Measurements from ENCODE around the gene CNIH1. TPM values are rescaled to one million over a fixed set of nuclear protein-coding genes. Genes with fewer than 3 reads are reported as not detected.

The CNIH1 gene
- total and polyA plus RNA-seq, 2 of the 13 experiments (the other 11 are each of a cell fraction or from before 2014, with no cell fraction given), result 166 to 421 TPM

DNA sequence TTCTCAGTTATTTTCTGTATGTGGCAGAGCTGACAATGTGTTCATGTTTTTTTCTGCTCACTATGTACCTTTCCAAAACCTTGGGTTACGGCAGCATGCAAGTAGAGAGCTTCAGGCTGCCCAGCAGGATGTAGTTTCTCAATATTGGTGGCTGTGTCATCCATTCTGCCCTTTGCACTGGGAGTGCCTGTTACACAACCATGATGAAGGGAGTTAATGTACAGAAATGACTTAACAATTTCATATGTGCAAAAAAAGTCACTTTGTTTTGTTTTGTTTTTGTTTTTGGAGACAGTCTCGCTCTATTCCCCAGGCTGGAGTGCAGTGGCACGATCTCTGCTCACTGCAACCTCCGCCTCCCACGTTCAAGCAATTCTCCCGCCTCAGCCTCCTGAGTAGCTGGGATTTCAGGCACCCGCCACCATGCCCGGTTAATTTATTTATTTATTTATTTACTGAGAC, 6.1 kb upstream of the CNIH1 start (continued):
- TF ChIP-seq NFKB2 (CRISPR knock-in tag; IDR thresholded peaks at IDR 0.05; ENCODE audit: borderline replicate concordance) (no peak), RBAK (CRISPR knock-in tag; IDR thresholded peaks at IDR 0.05) (no peak), KDM5B (CRISPR knock-in tag; IDR thresholded peaks at IDR 0.05; ENCODE audit: borderline replicate concordance) (0 out of 2 replicates have a peak, but pooled peaks have one; percentile 42), TGIF2 (CRISPR knock-in tag; IDR thresholded peaks at IDR 0.05) (0 out of 2 replicates have a peak, but pooled peaks have one; percentile 43), ISL2 (CRISPR knock-in tag; IDR thresholded peaks at IDR 0.05) (0 out of 2 replicates have a peak, but pooled peaks have one; percentile 36), FOXM1 (CRISPR knock-in tag; IDR thresholded peaks at IDR 0.05) (no peak), SOX6 (IDR thresholded peaks at IDR 0.05) (no peak), SOX6 (CRISPR knock-in tag; IDR thresholded peaks at IDR 0.05) (peak; percentile 92), NFKBIZ (CRISPR knock-in tag; IDR thresholded peaks at IDR 0.05) (no peak), ZNF724P (CRISPR knock-in tag; IDR thresholded peaks at IDR 0.05; ENCODE audit: borderline replicate concordance) (no peak), ZNF790 (CRISPR knock-in tag; IDR thresholded peaks at IDR 0.05; ENCODE audit: borderline replicate concordance) (no peak)
- TF ChIP-seq, protein P1, sequence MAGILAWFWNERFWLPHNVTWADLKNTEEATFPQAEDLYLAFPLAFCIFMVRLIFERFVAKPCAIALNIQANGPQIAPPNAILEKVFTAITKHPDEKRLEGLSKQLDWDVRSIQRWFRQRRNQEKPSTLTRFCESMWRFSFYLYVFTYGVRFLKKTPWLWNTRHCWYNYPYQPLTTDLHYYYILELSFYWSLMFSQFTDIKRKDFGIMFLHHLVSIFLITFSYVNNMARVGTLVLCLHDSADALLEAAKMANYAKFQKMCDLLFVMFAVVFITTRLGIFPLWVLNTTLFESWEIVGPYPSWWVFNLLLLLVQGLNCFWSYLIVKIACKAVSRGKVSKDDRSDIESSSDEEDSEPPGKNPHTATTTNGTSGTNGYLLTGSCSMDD (CRISPR knock-in tag; IDR thresholded peaks at IDR 0.05), result no peak
- TF ChIP-seq, protein P2, sequence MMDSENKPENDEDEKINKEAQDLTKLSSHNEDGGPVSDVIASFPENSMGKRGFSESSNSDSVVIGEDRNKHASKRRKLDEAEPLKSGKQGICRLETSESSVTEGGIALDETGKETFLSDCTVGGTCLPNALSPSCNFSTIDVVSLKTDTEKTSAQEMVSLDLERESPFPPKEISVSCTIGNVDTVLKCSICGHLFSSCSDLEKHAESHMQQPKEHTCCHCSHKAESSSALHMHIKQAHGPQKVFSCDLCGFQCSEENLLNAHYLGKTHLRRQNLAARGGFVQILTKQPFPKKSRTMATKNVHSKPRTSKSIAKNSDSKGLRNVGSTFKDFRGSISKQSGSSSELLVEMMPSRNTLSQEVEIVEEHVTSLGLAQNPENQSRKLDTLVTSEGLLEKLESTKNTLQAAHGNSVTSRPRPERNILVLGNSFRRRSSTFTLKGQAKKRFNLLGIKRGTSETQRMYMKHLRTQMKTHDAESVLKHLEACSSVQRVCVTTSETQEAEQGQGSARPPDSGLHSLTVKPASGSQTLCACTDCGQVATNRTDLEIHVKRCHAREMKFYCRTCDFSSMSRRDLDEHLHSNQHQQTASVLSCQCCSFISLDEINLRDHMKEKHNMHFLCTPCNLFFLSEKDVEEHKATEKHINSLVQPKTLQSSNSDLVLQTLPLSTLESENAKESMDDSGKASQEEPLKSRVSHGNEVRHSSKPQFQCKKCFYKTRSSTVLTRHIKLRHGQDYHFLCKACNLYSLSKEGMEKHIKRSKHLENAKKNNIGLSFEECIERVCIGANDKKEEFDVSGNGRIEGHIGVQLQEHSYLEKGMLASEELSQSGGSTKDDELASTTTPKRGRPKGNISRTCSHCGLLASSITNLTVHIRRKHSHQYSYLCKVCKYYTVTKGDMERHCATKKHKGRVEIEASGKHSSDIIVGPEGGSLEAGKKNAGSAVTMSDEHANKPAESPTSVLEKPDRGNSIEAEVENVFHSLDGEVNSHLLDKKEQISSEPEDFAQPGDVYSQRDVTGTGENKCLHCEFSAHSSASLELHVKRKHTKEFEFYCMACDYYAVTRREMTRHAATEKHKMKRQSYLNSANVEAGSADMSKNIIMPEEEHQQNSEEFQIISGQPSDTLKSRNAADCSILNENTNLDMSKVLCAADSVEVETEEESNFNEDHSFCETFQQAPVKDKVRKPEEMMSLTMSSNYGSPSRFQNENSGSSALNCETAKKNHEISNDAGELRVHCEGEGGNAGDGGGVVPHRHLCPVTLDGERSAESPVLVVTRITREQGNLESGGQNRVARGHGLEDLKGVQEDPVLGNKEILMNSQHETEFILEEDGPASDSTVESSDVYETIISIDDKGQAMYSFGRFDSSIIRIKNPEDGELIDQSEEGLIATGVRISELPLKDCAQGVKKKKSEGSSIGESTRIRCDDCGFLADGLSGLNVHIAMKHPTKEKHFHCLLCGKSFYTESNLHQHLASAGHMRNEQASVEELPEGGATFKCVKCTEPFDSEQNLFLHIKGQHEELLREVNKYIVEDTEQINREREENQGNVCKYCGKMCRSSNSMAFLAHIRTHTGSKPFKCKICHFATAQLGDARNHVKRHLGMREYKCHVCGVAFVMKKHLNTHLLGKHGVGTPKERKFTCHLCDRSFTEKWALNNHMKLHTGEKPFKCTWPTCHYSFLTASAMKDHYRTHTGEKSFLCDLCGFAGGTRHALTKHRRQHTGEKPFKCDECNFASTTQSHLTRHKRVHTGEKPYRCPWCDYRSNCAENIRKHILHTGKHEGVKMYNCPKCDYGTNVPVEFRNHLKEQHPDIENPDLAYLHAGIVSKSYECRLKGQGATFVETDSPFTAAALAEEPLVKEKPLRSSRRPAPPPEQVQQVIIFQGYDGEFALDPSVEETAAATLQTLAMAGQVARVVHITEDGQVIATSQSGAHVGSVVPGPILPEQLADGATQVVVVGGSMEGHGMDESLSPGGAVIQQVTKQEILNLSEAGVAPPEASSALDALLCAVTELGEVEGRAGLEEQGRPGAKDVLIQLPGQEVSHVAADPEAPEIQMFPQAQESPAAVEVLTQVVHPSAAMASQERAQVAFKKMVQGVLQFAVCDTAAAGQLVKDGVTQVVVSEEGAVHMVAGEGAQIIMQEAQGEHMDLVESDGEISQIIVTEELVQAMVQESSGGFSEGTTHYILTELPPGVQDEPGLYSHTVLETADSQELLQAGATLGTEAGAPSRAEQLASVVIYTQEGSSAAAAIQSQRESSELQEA (CRISPR knock-in tag; IDR thresholded peaks at IDR 0.05; ENCODE audit: not compliant biosample characterization), result no peak
- TF ChIP-seq, protein P3, sequence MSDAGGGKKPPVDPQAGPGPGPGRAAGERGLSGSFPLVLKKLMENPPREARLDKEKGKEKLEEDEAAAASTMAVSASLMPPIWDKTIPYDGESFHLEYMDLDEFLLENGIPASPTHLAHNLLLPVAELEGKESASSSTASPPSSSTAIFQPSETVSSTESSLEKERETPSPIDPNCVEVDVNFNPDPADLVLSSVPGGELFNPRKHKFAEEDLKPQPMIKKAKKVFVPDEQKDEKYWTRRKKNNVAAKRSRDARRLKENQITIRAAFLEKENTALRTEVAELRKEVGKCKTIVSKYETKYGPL (CRISPR knock-in tag; IDR thresholded peaks at IDR 0.05), result peak; percentile 99
- TF ChIP-seq, protein P4, sequence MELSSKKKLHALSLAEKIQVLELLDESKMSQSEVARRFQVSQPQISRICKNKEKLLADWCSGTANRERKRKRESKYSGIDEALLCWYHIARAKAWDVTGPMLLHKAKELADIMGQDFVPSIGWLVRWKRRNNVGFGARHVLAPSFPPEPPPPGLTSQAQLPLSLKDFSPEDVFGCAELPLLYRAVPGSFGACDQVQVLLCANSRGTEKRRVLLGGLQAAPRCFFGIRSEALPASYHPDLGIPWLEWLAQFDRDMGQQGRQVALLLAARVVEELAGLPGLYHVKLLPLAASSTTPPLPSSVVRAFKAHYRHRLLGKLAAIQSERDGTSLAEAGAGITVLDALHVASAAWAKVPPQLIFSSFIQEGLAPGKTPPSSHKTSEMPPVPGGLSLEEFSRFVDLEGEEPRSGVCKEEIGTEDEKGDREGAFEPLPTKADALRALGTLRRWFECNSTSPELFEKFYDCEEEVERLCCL (CRISPR knock-in tag; IDR thresholded peaks at IDR 0.05; ENCODE audit: borderline replicate concordance), result no peak
- TF ChIP-seq, protein P5, sequence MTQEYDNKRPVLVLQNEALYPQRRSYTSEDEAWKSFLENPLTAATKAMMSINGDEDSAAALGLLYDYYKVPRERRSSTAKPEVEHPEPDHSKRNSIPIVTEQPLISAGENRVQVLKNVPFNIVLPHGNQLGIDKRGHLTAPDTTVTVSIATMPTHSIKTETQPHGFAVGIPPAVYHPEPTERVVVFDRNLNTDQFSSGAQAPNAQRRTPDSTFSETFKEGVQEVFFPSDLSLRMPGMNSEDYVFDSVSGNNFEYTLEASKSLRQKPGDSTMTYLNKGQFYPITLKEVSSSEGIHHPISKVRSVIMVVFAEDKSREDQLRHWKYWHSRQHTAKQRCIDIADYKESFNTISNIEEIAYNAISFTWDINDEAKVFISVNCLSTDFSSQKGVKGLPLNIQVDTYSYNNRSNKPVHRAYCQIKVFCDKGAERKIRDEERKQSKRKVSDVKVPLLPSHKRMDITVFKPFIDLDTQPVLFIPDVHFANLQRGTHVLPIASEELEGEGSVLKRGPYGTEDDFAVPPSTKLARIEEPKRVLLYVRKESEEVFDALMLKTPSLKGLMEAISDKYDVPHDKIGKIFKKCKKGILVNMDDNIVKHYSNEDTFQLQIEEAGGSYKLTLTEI (CRISPR knock-in tag; conservative IDR thresholded peaks at IDR 0.05), result no peak

Measured in HepG2 (cell line).